Ovary (tissue), 3 donors: Measurements from ENCODE around the gene BCL7C.

Experiments
- EP300 ChIP-seq: sonication (generic); formaldehyde crosslinking; IDR thresholded peaks from one replicate; pipeline ENCODE4 v1.6.1; 2017; ENCODE audit warnings: antibody characterized with exemption
- POLR2A ChIP-seq: fragments of 450-650 bp; IDR thresholded peaks from one replicate; pipeline ENCODE4 v1.6.1; 2017; ENCODE audit warnings: antibody characterized with exemption, mild to moderate bottlenecking, moderate library complexity
- TF ChIP-seq, protein P1 (sequence below), 3 donors: fragments of 450-650 bp in 2 of 3; fragments of 200-600 bp in 1 of 3; IDR thresholded peaks; one replicate each; pipeline versions ENCODE4 v1.5.1 to v1.8.0; 2016 to 2022; ENCODE audit warnings: antibody characterized with exemption in 3 of 3, mild to moderate bottlenecking in 1 of 3
- donor health status: DM: no; HTN: no; CAD: no.

- TF ChIP-seq EP300, result no peak
- TF ChIP-seq, protein P1, sequence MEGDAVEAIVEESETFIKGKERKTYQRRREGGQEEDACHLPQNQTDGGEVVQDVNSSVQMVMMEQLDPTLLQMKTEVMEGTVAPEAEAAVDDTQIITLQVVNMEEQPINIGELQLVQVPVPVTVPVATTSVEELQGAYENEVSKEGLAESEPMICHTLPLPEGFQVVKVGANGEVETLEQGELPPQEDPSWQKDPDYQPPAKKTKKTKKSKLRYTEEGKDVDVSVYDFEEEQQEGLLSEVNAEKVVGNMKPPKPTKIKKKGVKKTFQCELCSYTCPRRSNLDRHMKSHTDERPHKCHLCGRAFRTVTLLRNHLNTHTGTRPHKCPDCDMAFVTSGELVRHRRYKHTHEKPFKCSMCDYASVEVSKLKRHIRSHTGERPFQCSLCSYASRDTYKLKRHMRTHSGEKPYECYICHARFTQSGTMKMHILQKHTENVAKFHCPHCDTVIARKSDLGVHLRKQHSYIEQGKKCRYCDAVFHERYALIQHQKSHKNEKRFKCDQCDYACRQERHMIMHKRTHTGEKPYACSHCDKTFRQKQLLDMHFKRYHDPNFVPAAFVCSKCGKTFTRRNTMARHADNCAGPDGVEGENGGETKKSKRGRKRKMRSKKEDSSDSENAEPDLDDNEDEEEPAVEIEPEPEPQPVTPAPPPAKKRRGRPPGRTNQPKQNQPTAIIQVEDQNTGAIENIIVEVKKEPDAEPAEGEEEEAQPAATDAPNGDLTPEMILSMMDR (IDR thresholded peaks at IDR 0.05), result no peak
- TF ChIP-seq POLR2A, result no peak
Measured at GRCh38 chr16:30899794-30900193, 5.9 kb upstream of the BCL7C start.
